Gastrocnemius medialis (tissue), 4 donors: ENCODE measurements around the gene SS18. TPM values are rescaled to one million over a fixed set of nuclear protein-coding genes. Genes with fewer than 3 reads are reported as not detected.

Source experiments
- ATAC-seq, 2 donors: fragments of 150-250 bp; one replicate each; pipeline ENCODE4 v1.9.1; 2016
- DNase-seq, 2 donors: peaks; one replicate each; pipeline ENCODE4 v3.0.0-alpha.2; 2019
- H3K27ac ChIP-seq, 4 donors: fragments of 200-600 bp; sonication (generic); 1 replicate in 1 of 4; 2 replicates in 3 of 4; pipeline ENCODE4 v1.5.1; 2016 to 2018; ENCODE audit warnings: mild to moderate bottlenecking in 2 of 4, moderate library complexity in 1 of 4
- H3K27me3 ChIP-seq, 3 donors: fragments of 200-600 bp; sonication (generic) in 2 of 3; 1 replicate in 1 of 3; 2 replicates in 2 of 3; pipeline versions ENCODE4 v1.5.1 to v1.6.0; 2016 to 2019; ENCODE audit warnings: mild to moderate bottlenecking in 1 of 3, moderate library complexity in 1 of 3
- H3K36me3 ChIP-seq, 2 donors: fragments of 200-600 bp; sonication (generic) in 1 of 2; one replicate each; pipeline ENCODE4 v1.5.1; 2017 to 2018
- H3K4me1 ChIP-seq, 2 donors: fragments of 200-600 bp; sonication (generic) in 1 of 2; one replicate each; pipeline ENCODE4 v1.5.1; 2016 to 2017; ENCODE audit warnings: mild to moderate bottlenecking in 2 of 2
- H3K4me3 ChIP-seq, 4 donors: fragments of 200-600 bp; sonication (generic) in 3 of 4; 1 replicate in 1 of 4; 2 replicates in 3 of 4; pipeline ENCODE4 v1.5.1; 2016 to 2019; ENCODE audit warnings: mild to moderate bottlenecking in 2 of 4
- H3K9me3 ChIP-seq, 3 donors: fragments of 200-600 bp; sonication (generic) in 2 of 3; 1 replicate in 1 of 3; 2 replicates in 2 of 3; pipeline ENCODE4 v1.5.1; 2016 to 2019
- CTCF ChIP-seq, 5 experiments: fragments of 450-650 bp in 3 of 5; fragments of 200-600 bp in 2 of 5; sonication (generic) in 2 of 5; IDR thresholded peaks in 4 of 5; conservative IDR thresholded peaks in 1 of 5; 1 replicate in 4 of 5; 2 replicates in 1 of 5; pipeline ENCODE4 v1.5.1; 2016 to 2019; ENCODE audit warnings: antibody characterized with exemption in 5 of 5, mild to moderate bottlenecking in 3 of 5, moderate library complexity in 3 of 5
- POLR2A ChIP-seq, 2 donors: fragments of 450-650 bp; IDR thresholded peaks; one replicate each; pipeline ENCODE4 v1.6.1; 2017; ENCODE audit warnings: antibody characterized with exemption in 2 of 2, mild to moderate bottlenecking in 2 of 2, moderate library complexity in 2 of 2
- in situ Hi-C, 4 donors: fragments of 200-750 bp; cut with MboI; loops; one replicate each; pipeline versions ENCODE4 v1.15.0 to v1.8.0; 2017; ENCODE audit warnings: low sequenced_read_pairs in 4 of 4
- intact Hi-C: fragments of 100-400 bp; cut with DNase I; formaldehyde crosslinking; loops from one replicate; pipeline ENCODE4 v1.15.1; 2023; ENCODE audit warnings: low total_unique reads
- total RNA-seq, 4 donors: library from RNA; depleted of rRNA; stranded (reverse); fragments of >200 nt; gene quantifications; one replicate each; pipeline versions ENCODE4 v1.1.0 to v1.2.3, GENCODE V29; 2016

SS18 gene
- total RNA-seq, 4 donors from 2014 or later, result 17.3 to 25.7 (median 21.6) TPM

- in situ Hi-C loops (no loop called here), intact Hi-C loops (no loop called here)
- Histone ChIP-seq H3K27ac (no peak overlapping the region), H3K36me3 (no peaks in the 10 kb centered on the region), H3K27me3 (no peaks in the 10 kb centered on the region), H3K4me3 (no peak overlapping the region), H3K4me1 (no peaks in the 10 kb centered on the region), H3K9me3 (no peaks in the 10 kb centered on the region)
- TF ChIP-seq CTCF (IDR thresholded peaks at IDR 0.05 in 4 of 5, conservative IDR thresholded peaks at IDR 0.05 in 1 of 5), result no peak
- TF ChIP-seq POLR2A (IDR thresholded peaks at IDR 0.05), result no peak
- DNase-seq (no peak), ATAC-seq (no peak)
Observed at GRCh38 chr18:25990473-25990872, 99.9 kb downstream of the SS18 start.

DNA sequence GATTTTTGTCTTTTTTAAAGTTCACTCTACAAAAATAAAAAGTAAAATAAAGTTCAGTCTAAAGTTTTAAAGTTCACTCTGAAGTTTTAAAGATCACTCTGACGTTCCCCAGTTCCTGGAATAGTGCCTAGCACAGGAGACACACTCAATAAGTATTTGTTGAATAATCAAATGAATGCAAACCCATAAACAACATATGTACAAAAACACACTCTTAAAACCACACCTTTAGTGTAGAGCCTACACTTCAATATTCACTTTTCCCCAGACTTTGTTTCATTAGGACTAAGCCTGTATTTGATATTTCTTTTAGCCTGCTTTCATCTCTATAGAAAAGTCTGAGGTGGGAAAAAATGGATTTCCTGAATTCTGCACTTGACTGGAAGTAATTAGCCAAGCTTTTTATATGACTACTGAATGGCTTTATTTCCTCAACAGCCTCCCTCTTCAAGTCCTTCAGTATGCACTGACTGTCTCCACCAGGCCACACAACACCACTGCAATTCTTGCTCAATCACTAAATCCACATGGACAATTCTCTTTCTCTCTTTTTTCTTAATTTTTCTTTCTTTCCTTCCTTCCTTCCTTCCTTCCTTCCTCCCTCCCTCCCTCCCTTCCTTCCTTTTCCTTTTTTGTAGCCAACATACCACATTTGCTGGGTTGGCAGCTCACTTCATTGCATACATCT, 104.6 kb downstream of the SS18 start:
- H3K36me3 ChIP-seq, result no peaks in the 10 kb centered on the region
- no peak for ATAC-seq
- H3K27me3 ChIP-seq, result no peaks in the 10 kb centered on the region
- no peaks in the 10 kb centered on the region for H3K9me3 ChIP-seq
- H3K27ac ChIP-seq, result no peak overlapping the region
- H3K4me3 ChIP-seq, result no peak overlapping the region
- in situ Hi-C loops, result no loop called here
- no peaks in the 10 kb centered on the region for H3K4me1 ChIP-seq
- TF ChIP-seq POLR2A (IDR thresholded peaks at IDR 0.05), result no peak
- TF ChIP-seq CTCF (IDR thresholded peaks at IDR 0.05 in 4 of 5, conservative IDR thresholded peaks at IDR 0.05 in 1 of 5), result no peak
- no peak for DNase-seq
- intact Hi-C loops, result no loop called here

DNA sequence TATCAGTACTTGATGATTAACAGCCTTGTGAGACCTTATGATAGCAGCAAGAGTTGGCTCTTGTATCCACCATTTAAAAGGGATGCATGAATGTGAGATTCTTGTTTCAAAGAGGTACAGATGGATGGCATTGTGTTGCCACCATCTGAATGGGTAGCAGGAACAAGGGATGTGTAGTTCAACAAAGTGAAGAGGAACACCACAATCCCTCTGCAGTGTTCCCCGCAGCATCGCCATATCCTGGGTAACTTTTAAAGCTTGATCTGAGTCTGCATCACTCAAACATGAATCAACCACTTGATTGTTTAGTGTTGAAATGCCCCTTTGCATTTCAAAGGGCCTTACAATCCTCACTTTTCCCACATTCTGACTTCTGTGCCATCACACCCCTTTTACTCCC, 106.7 kb downstream of the SS18 start:
- Histone ChIP-seq H3K4me3 (no peak overlapping the region), H3K9me3 (no peaks in the 10 kb centered on the region), H3K27me3 (no peaks in the 10 kb centered on the region), H3K4me1 (no peaks in the 10 kb centered on the region), H3K36me3 (no peaks in the 10 kb centered on the region), H3K27ac (no peak overlapping the region)
- no peak for TF ChIP-seq CTCF (IDR thresholded peaks at IDR 0.05 in 4 of 5, conservative IDR thresholded peaks at IDR 0.05 in 1 of 5)
- TF ChIP-seq POLR2A (IDR thresholded peaks at IDR 0.05), result no peak
- ATAC-seq (no peak), DNase-seq (no peak)
- in situ Hi-C loops (no loop called here), intact Hi-C loops (no loop called here)

GRCh38 chr18:25982961-25983360, 107.5 kb downstream of the SS18 start:
- in situ Hi-C loops, result no loop called here
- TF ChIP-seq CTCF (IDR thresholded peaks at IDR 0.05 in 4 of 5, conservative IDR thresholded peaks at IDR 0.05 in 1 of 5), result no peak
- TF ChIP-seq POLR2A (IDR thresholded peaks at IDR 0.05), result no peak

DNA sequence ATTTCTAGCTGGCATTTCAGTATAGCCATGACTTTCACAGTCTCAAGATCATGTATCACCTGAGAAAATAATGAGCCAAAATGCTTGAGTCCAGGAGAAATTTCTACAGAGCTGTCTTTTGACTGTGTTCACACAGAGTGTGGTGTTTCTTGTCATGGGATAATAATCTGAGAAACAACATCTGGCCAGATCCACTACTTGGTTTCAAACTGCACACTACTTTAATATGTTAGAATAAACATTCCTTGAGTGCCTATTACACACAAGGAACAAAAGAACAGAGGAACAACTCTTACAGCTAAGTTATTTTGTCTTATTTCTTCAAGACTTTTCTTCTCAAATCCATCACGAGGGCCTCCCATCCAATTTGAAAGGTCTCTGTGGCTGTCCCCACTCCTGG, 108.3 kb downstream of the SS18 start:
- TF ChIP-seq CTCF (IDR thresholded peaks at IDR 0.05 in 4 of 5, conservative IDR thresholded peaks at IDR 0.05 in 1 of 5), result no peak
- no peak for TF ChIP-seq POLR2A (IDR thresholded peaks at IDR 0.05)
- no peak for ATAC-seq

More at GRCh38 chr18:25982961-25983360, 107.5 kb downstream of the SS18 start:
- Histone ChIP-seq H3K27ac (no peak overlapping the region), H3K4me3 (no peak overlapping the region), H3K36me3 (no peaks in the 10 kb centered on the region), H3K27me3 (no peaks in the 10 kb centered on the region), H3K9me3 (no peaks in the 10 kb centered on the region), H3K4me1 (no peaks in the 10 kb centered on the region)
- intact Hi-C loops, result no loop called here
- DNase-seq (no peak), ATAC-seq (no peak)

More for the DNA sequence above, 108.3 kb downstream of the SS18 start:
- H3K27me3 ChIP-seq, result no peaks in the 10 kb centered on the region
- no peaks in the 10 kb centered on the region for H3K36me3 ChIP-seq
- no peak overlapping the region for H3K4me3 ChIP-seq
- no peak for DNase-seq
- intact Hi-C loops, result no loop called here
- in situ Hi-C loops, result no loop called here
- no peak overlapping the region for H3K27ac ChIP-seq
- no peaks in the 10 kb centered on the region for H3K9me3 ChIP-seq
- no peaks in the 10 kb centered on the region for H3K4me1 ChIP-seq
